ENCODE data around the gene ATXN7L3.

DNA sequence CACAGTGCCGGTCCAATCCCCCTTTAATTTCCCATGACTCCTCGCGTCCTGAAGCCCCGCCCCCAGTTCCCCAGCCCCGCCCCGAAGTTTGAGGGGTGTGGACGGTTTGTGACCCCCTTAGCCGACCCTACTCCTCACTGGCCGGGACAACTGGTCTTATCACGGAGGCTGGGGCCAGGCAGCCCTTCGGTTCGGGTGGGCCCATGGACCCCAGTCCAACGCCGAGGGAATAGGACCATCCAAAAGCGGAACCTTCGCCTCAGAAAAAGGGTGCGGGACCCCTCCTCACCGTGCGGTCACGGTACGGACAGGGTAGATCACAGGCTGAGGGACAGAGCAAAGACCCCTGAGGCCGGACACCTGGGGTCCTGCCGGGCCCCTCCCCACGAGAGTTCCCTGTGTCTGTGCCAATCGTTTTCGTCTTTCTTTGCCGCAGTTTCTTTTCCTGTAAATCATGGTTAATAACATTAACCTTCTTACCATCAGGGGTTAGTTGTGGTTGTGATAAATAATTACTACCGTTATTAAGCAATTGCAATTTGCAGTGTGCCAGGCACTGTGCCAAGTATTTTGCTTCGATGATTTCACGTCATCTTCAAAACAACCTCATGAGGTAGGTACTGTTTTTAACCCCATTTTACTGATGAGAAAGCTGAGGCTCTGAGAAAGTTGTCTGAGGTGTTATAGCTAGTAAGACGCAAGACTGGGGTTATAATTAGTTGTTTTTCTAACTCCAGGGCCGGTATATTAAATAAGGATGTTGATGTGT, 12.4 kb downstream of the ATXN7L3 start:
- TF ChIP-seq, protein P1, sequence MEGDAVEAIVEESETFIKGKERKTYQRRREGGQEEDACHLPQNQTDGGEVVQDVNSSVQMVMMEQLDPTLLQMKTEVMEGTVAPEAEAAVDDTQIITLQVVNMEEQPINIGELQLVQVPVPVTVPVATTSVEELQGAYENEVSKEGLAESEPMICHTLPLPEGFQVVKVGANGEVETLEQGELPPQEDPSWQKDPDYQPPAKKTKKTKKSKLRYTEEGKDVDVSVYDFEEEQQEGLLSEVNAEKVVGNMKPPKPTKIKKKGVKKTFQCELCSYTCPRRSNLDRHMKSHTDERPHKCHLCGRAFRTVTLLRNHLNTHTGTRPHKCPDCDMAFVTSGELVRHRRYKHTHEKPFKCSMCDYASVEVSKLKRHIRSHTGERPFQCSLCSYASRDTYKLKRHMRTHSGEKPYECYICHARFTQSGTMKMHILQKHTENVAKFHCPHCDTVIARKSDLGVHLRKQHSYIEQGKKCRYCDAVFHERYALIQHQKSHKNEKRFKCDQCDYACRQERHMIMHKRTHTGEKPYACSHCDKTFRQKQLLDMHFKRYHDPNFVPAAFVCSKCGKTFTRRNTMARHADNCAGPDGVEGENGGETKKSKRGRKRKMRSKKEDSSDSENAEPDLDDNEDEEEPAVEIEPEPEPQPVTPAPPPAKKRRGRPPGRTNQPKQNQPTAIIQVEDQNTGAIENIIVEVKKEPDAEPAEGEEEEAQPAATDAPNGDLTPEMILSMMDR (conservative IDR thresholded peaks at IDR 0.05) = no peak
- TF ChIP-seq ZFX (IDR thresholded peaks at IDR 0.05) = no peak

All from C4-2B (cell line).